IPS-NIHi7 (cell line): Measurements from ENCODE around the gene GFRA1.
"Not testable (repeated sequence)": the region's sequence is repeated elsewhere in the genome, so short reads cannot be mapped to it uniquely, and the experiment has no call there.

Experiments
- DNase-seq: peaks from one replicate; pipeline ENCODE4 v3.0.0; 2012; ENCODE audit warnings: mixed read lengths; ENCODE audit errors: extremely low spot score

Gene GFRA1

GRCh38 chr10:116070743-116071320 lies 202.2 kb downstream of the GFRA1 start:
- no peak for DNase-seq

DNA sequence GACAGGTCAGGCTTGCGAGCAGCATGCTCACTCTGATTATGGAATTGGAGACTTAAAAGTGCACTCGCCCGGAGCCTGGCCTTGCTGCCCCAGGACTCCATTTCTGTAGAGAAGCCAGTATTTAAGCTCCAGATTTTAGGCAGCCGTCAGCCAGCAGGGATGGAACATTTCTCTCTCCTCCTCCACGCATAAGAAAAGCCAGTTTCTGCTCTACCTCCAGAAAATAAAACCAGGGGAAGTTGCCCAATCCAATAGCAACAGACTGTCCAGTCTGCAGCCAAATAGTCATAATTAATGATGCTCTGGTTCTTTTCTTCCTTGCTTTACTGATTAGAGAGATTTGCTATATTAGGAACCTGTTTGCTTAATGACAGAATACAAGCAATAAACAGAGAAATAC lies 203.2 kb downstream of the GFRA1 start:
- no peak for DNase-seq

DNA sequence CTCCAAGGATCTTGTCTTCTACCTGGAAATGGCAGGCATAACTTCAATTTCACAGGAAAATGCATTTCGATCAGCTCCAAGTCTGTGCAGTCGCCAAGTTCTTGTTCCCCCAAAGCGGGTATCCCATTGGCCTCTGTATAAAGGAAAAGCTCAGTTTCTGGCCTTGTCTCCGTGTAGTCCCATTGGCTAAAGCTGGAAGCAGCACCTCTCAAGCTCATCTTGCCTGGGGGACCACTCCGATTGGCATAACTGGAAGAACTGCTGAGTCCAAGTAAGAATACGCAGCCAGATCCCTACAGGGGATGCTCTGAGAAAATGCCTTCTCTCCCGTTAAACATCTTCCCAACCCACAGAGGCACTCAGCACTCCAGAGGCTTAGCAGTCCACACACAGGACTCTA lies 205.2 kb downstream of the GFRA1 start:
- DNase-seq: no peak

DNA sequence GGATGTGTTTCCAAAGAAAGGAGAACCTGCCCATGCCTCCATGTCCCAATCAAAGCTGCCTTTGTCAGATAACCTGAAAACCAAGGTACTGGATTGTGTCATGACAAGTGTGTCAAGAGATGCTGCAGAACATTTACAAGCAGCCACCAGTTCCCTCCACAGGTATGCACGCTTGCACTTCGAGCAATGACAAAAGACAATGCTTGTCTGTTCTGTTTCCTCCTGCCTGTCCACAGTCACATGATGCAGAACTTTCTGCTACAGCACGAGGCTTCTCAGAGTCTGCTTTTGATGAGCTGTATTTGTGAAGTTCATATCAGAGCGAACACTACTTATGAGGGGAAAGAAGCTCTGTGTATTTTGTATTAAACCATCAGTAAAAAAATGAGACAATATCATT lies 209.9 kb downstream of the GFRA1 start:
- no peak for DNase-seq

DNA sequence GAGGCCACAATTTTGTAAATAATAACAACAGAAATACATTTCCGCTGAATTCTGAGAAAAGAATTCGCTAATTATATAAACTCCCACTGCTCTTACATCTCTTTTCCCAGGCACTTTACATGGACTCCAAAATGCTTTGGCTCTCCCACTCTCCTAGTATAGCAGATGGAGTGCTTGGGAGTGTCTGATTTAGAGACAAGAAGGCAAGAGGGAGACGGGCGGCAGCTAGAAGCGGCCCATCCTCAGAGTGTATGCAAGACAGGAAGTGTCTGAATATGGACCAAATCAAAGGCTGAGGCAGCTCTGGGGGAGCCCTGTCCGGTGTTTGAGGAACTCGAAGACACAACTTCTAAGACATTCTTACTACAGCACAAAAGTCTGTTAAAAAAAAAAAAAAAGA lies 212.1 kb downstream of the GFRA1 start:
- no peak for DNase-seq

DNA sequence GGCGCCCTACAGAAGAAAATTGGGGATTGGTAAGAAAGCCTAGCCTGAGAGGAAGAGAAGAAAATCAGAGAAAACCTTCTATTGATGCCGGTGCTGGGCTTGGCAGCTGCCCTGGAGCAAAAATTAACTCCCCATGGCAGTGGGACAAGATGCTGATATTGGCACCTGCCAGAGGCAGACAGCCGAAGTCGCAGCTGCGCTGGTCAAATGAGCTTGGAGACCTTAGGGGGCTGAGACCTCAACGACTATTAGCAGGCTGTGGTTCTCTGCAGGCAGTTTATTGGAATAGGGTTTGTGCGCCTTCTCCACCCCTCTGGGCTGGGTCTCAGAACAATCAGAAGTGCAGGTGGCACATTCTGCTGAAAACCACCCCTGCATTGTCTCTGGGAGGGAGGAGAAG lies 213.7 kb downstream of the GFRA1 start:
- no peak for DNase-seq

DNA sequence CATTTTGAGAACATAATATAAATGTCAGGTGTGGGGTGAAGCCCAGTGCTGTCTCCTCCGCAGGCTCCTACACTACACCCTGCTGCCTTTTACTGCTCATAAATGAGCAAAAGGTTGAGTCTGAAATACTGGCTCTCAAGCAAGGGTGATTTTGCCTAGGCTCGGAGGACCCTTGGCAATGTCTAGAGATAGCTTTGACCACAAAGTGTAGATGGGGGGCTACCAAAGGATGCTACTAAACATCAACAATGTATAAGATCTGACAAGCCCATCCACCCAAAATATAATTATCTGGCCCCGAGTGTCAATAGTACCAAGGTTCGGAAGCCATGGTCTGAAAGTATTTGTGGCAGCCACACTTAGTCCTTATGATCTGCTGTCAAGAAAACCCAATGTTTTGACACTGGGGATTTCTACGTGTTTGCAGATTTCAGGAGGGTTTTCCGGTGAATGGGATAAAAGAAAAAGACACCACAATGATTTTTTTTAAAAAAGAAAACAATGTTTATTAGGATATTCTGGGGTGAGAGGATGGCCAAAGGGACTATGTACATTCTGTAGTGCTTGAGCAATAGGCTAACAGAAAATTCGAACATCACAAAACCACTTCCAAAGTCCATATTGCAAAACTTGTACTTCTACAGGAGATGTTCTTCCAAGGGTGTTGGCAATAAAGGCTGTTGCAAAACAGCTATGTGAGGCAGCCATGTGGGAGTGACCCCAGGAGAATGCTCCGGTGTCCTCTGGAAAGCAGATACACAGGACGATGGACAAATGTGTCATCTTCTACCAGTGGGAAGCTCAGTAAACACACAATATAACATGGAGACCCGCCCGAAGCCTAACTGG lies 216.3 kb downstream of the GFRA1 start:
- no peak for DNase-seq

GRCh38 chr10:116055917-116056252 lies 217.1 kb downstream of the GFRA1 start:
- DNase-seq: no peak

GRCh38 chr10:116055252-116055916 lies 217.6 kb downstream of the GFRA1 start:
- DNase-seq: no peak

GRCh38 chr10:116053910-116054309 lies 219.1 kb downstream of the GFRA1 start:
- no peak for DNase-seq

DNA sequence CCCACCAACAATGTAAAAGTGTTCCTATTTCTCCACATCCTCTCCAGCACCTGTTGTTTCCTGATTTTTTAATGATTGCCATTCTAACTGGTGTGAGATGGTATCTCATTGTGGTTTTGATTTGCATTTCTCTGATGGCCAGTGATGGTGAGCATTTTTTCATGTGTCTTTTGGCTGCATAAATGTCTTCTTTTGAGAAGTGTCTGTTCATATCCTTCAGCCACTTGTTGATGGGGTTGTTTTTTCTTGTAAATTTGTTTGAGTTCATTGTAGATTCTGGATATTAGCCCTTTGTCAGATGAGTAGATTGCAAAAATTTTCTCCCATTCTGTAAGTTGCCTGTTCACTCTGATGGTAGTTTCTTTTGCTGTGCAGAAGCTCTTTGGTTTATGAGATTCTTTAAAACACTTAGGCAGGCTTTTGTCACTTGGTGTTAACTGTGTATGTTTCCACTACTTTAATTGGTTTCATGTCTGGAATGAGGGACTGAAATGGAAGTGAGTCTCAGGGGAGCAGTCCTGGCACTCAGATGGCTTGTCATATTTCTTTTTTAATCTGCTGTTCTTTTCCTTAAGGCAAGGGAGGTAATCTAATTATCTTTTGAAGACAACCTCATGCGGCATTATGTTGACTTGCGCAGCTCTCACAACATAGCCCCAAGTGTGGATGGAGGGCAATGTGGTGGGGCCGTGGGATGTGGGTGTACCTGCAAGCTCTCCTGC lies 219.8 kb downstream of the GFRA1 start:
- DNase-seq: not testable (repeated sequence)

DNA sequence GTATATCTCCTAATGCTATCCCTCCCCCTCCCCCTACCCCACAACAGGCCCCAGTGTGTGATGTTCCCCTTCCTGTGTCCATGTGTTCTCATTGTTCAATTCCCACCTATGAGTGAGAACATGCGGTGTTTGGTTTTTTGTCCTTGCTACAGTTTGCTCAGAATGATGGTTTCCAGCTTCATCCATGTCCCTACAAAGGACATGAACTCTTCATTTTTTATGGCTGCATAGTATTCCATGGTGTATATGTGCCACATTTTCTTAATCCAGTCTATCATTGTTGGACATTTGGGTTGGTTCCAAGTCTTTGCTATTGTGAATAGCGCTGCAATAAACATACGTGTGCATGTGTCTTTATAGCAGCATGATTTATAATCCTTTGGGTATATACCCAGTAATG lies 220.5 kb downstream of the GFRA1 start:
- not testable (repeated sequence) for DNase-seq

GRCh38 chr10:116049974-116050304 lies 223.1 kb downstream of the GFRA1 start:
- DNase-seq: no peak

GRCh38 chr10:116049158-116049973 lies 223.6 kb downstream of the GFRA1 start:
- no peak for DNase-seq

- DNase-seq: no peak
Measured at GRCh38 chr10:116045366-116046356, 227.3 kb downstream of the GFRA1 start.

DNA sequence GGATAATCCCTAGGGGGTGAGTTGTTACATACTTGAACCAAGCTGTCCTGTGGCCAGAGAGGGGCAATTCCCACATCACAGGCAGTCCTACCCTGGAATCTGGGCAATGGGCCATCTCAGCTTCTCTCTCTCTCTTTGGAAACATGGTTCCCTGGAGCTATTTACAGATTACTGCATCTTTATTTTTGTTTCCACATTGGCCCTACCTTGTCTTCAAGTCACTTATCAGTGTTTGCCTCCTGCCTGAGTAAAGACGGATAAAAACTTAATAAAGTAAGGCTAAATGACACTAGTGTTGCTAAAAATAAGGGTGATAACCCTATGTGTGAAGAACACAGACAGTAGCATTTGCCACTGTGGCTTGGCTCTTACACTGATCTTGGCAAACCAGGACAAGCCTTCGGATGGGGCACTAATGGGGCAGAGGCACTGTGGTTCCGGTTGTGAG lies 228.2 kb downstream of the GFRA1 start:
- DNase-seq: no peak

- DNase-seq: no peak
Measured at GRCh38 chr10:116043861-116044260, 229.1 kb downstream of the GFRA1 start.

DNA sequence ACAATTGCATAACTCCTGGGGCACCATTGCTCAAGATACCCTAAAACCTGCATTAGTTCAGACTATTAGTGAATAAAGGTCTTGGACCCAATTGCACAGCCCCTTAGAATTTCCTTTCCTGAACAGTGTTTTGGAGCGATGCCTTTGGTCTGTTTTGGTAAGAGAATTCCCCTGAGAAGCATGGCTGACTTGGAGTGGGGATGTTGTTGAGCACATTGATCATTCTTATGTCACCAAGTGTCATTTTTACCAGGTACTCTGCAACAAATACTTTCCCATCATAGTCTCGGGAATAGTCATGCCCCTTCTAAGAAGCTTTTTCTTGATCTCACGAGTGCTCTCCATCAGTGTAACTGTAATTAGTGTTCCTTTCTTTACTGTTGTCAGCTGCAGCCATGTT lies 229.7 kb downstream of the GFRA1 start:
- no peak for DNase-seq

DNA sequence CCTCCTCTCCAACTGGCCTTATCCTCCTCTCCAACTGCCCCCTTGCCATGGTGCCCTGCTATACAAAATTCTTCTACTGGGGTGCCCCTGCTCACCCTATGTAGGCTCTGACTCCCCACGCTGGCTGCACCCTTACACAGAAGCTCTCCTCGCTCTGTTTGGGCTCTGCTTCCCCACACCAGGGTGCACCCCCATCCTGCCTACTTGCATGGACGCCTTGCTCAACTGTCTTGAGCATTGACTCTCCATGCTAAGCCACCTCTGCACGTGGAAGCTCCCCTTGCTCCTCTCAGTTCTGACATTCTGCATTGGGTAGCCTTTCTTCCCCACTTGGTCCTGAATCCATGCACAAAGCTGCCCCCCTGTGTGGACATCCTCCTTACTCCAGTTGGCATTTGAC lies 231.1 kb downstream of the GFRA1 start:
- DNase-seq: no peak

DNA sequence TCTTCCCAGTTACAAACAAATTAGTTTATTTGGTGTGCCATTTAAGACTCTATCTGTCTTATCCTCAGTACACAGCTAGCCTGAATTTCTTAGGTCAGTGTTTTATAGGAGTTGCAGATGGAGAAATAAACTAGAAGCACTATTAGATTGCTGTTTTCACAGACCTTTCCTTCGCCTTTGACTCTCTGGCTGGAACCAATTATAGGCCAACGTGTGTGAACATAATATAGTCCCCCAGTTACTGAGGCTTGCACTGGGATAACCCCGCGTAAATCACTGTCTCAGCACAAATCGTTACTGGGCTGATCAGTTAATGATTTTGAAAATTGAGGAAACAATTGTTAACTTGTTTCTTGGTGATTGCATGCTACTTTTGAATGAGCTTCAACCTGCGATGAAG lies 233.4 kb downstream of the GFRA1 start:
- DNase-seq: no peak
